ENCODE measurements around the gene DCC. TPM values are rescaled to one million over a fixed set of nuclear protein-coding genes. Genes with fewer than 3 reads are reported as not detected.

The DCC gene
- total and polyA plus RNA-seq, 7 experiments from 2014 or later: not detected

DNA sequence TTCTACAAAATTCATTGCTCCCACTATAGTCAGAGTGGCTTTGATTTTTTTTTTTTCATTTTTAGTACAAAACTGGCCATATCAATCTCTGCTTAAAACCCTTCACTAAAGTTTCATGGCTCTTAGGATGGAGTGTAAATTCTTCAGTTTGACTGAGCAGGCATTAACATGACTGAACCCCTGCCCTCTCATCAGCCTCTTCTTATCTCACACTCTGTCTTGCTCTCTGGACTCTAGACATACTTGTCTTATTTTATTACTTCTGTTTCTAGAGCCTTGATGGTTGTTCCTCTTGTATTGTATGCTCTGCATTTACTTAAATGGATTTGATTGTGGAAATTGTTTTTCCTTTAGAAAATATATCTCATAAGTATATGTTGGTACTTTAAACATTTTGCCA is 272.4 kb downstream of the DCC start:
- no peak overlapping the region for H3K27ac ChIP-seq (ENCODE audit: low read depth, low read length)
- intact Hi-C loops (cut with micrococcal nuclease): no loop called here
- H3K36me3 ChIP-seq (ENCODE audit: control insufficient read depth in 2 of 3, insufficient read depth in 3 of 3, low read length in 3 of 3): no peaks in the 10 kb centered on the region
- ChIA-PET POLR2A (no interaction called here), CTCF (no interaction called here)
- Mint-ChIP-seq H3K36me3 (no peaks in the 10 kb centered on the region), H3K4me1 (no peaks in the 10 kb centered on the region), H3K27me3 (no peaks in the 10 kb centered on the region), H3K27ac (no peak overlapping the region), H3K4me3 (no peak overlapping the region), H3K9me3 (peaks cover 0 to 8% (median 0%) of the 10 kb centered on the region in 11 donors)
- DNase-seq (no peak), ATAC-seq (no peak)
- no peaks in the 10 kb centered on the region for H3K9me3 ChIP-seq (ENCODE audit: control insufficient read depth in 2 of 3, low read length in 3 of 3)
- H3K27me3 ChIP-seq (ENCODE audit: control insufficient read depth in 2 of 2, insufficient read depth in 2 of 2, low read length in 2 of 2): no peaks in the 10 kb centered on the region
- H3K4me1 ChIP-seq (ENCODE audit: control insufficient read depth in 2 of 2, insufficient read depth in 2 of 2, low read length in 2 of 2): no peaks in the 10 kb centered on the region
- no peak overlapping the region for H3K4me3 ChIP-seq (ENCODE audit: low read length)

- Histone ChIP-seq H3K27me3 (ENCODE audit: control insufficient read depth in 2 of 2, insufficient read depth in 2 of 2, low read length in 2 of 2) (no peaks in the 10 kb centered on the region), H3K9me3 (ENCODE audit: control insufficient read depth in 2 of 3, low read length in 3 of 3) (no peaks in the 10 kb centered on the region), H3K4me3 (ENCODE audit: low read length) (no peak overlapping the region), H3K36me3 (ENCODE audit: control insufficient read depth in 2 of 3, insufficient read depth in 3 of 3, low read length in 3 of 3) (no peaks in the 10 kb centered on the region), H3K27ac (ENCODE audit: low read depth, low read length) (no peak overlapping the region), H3K4me1 (ENCODE audit: control insufficient read depth in 2 of 2, insufficient read depth in 2 of 2, low read length in 2 of 2) (no peaks in the 10 kb centered on the region)
- Mint-ChIP-seq H3K27ac (no peak overlapping the region), H3K4me3 (no peak overlapping the region), H3K9me3 (peaks cover 0 to 5% (median 0%) of the 10 kb centered on the region in 11 donors), H3K27me3 (no peaks in the 10 kb centered on the region), H3K36me3 (no peaks in the 10 kb centered on the region), H3K4me1 (no peaks in the 10 kb centered on the region)
- ATAC-seq: no peak
- POLR2A ChIA-PET: no interaction called here
- no peak for DNase-seq
- CTCF ChIA-PET: no interaction called here
- intact Hi-C loops (cut with micrococcal nuclease): no loop called here
These were observed 275.3 kb downstream of the DCC start for GRCh38 chr18:52615321-52615720.

DNA sequence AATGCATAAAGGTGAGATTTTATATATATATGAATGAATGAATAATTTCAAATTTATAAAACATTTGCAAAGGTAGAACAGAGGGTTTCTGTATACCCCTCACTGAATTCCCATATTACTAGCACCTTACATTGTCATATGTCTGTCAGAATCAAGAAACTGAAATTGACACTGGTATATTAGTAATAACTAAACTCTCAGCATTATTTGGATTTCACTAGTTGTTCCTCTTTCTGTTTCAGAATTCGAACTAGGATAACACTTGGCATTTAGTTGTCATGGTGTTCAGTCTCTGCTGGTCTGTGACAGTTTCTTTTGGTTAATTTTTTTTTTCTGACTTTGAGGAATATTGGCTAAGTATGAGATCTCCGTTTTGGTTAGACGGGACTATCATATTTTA is 275.9 kb downstream of the DCC start:
- CTCF ChIA-PET: no interaction called here
- Mint-ChIP-seq H3K9me3 (peaks cover 0 to 5% (median 0%) of the 10 kb centered on the region in 11 donors), H3K36me3 (no peaks in the 10 kb centered on the region), H3K27me3 (no peaks in the 10 kb centered on the region), H3K27ac (no peak overlapping the region), H3K4me3 (no peak overlapping the region), H3K4me1 (no peaks in the 10 kb centered on the region)
- no peak for ATAC-seq
- Histone ChIP-seq H3K4me1 (ENCODE audit: control insufficient read depth in 2 of 2, insufficient read depth in 2 of 2, low read length in 2 of 2) (no peaks in the 10 kb centered on the region), H3K9me3 (ENCODE audit: control insufficient read depth in 2 of 3, low read length in 3 of 3) (no peaks in the 10 kb centered on the region), H3K36me3 (ENCODE audit: control insufficient read depth in 2 of 3, insufficient read depth in 3 of 3, low read length in 3 of 3) (no peaks in the 10 kb centered on the region), H3K27ac (ENCODE audit: low read depth, low read length) (no peak overlapping the region), H3K27me3 (ENCODE audit: control insufficient read depth in 2 of 2, insufficient read depth in 2 of 2, low read length in 2 of 2) (no peaks in the 10 kb centered on the region), H3K4me3 (ENCODE audit: low read length) (no peak overlapping the region)
- intact Hi-C loops (cut with micrococcal nuclease): no loop called here
- DNase-seq: no peak
- POLR2A ChIA-PET: no interaction called here

DNA sequence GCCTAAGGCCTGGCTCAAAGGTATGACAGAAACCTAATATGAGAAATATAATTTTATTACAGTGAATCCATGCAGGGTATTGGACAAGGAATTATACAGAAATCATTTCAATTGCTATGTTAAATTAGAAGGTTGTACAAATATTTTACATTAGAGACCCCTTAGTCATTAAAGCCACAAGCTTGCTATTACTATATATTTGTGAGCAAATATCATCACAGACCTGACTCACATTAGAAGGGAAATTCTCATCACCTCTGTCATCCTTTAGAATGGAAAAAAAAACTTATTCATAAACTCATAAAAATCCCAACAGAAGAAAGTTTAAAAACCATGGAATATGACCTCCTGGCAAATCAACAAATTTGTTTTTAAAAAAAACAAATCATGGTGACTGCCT is 277.9 kb downstream of the DCC start:
- Histone ChIP-seq H3K36me3 (ENCODE audit: control insufficient read depth in 2 of 3, insufficient read depth in 3 of 3, low read length in 3 of 3) (no peaks in the 10 kb centered on the region), H3K4me1 (ENCODE audit: control insufficient read depth in 2 of 2, insufficient read depth in 2 of 2, low read length in 2 of 2) (no peaks in the 10 kb centered on the region), H3K9me3 (ENCODE audit: control insufficient read depth in 2 of 3, low read length in 3 of 3) (no peaks in the 10 kb centered on the region), H3K27ac (ENCODE audit: low read depth, low read length) (no peak overlapping the region), H3K4me3 (ENCODE audit: low read length) (no peak overlapping the region), H3K27me3 (ENCODE audit: control insufficient read depth in 2 of 2, insufficient read depth in 2 of 2, low read length in 2 of 2) (no peaks in the 10 kb centered on the region)
- no peak overlapping the region for H3K4me3 Mint-ChIP-seq
- POLR2A ChIA-PET: no interaction called here
- no peaks in the 10 kb centered on the region for H3K36me3 Mint-ChIP-seq
- CTCF ChIA-PET: no interaction called here
- ATAC-seq: no peak
- H3K4me1 Mint-ChIP-seq: no peaks in the 10 kb centered on the region
- intact Hi-C loops (cut with micrococcal nuclease): no loop called here
- no peak overlapping the region for H3K27ac Mint-ChIP-seq
- H3K9me3 Mint-ChIP-seq: peaks cover 0 to 5% (median 0%) of the 10 kb centered on the region in 11 donors
- no peaks in the 10 kb centered on the region for H3K27me3 Mint-ChIP-seq
- DNase-seq: no peak

GRCh38 chr18:52620926-52621439 is 281.0 kb downstream of the DCC start:
- Mint-ChIP-seq H3K9me3 (peaks cover 0 to 5% (median 0%) of the 10 kb centered on the region in 11 donors), H3K27me3 (no peaks in the 10 kb centered on the region), H3K4me1 (no peaks in the 10 kb centered on the region), H3K36me3 (no peaks in the 10 kb centered on the region), H3K4me3 (no peak overlapping the region), H3K27ac (no peak overlapping the region)
- CTCF ChIA-PET: no interaction called here
- Histone ChIP-seq H3K4me3 (ENCODE audit: low read length) (no peak overlapping the region), H3K36me3 (ENCODE audit: control insufficient read depth in 2 of 3, insufficient read depth in 3 of 3, low read length in 3 of 3) (no peaks in the 10 kb centered on the region), H3K9me3 (ENCODE audit: control insufficient read depth in 2 of 3, low read length in 3 of 3) (no peaks in the 10 kb centered on the region), H3K27ac (ENCODE audit: low read depth, low read length) (no peak overlapping the region), H3K4me1 (ENCODE audit: control insufficient read depth in 2 of 2, insufficient read depth in 2 of 2, low read length in 2 of 2) (no peaks in the 10 kb centered on the region), H3K27me3 (ENCODE audit: control insufficient read depth in 2 of 2, insufficient read depth in 2 of 2, low read length in 2 of 2) (no peaks in the 10 kb centered on the region)
- ATAC-seq: no peak
- POLR2A ChIA-PET: no interaction called here
- intact Hi-C loops (cut with micrococcal nuclease): loop anchor here in 1 of 2 donors (10.0 kb wide), 1 partner anchor 64 kb away; no protein-coding TSS in a partner anchor
- DNase-seq: no peak

GRCh38 chr18:52624702-52625101 is 284.7 kb downstream of the DCC start:
- POLR2A ChIA-PET: no interaction called here
- Mint-ChIP-seq H3K36me3 (no peaks in the 10 kb centered on the region), H3K9me3 (peaks cover 0 to 3% (median 0%) of the 10 kb centered on the region in 11 donors), H3K4me1 (no peaks in the 10 kb centered on the region), H3K27ac (no peak overlapping the region), H3K27me3 (no peaks in the 10 kb centered on the region), H3K4me3 (no peak overlapping the region)
- no peaks in the 10 kb centered on the region for H3K9me3 ChIP-seq (ENCODE audit: control insufficient read depth in 2 of 3, low read length in 3 of 3)
- no peak overlapping the region for H3K4me3 ChIP-seq (ENCODE audit: low read length)
- DNase-seq: no peak
- ATAC-seq: no peak
- no peaks in the 10 kb centered on the region for H3K36me3 ChIP-seq (ENCODE audit: control insufficient read depth in 2 of 3, insufficient read depth in 3 of 3, low read length in 3 of 3)
- H3K4me1 ChIP-seq (ENCODE audit: control insufficient read depth in 2 of 2, insufficient read depth in 2 of 2, low read length in 2 of 2): no peaks in the 10 kb centered on the region
- intact Hi-C loops (cut with micrococcal nuclease): loop anchor here in 1 of 2 donors (10.0 kb wide), 1 partner anchor 60 kb away; no protein-coding TSS in a partner anchor
- CTCF ChIA-PET: interaction anchor here (0.7 kb wide), 1 partner anchor 31 kb away, joined by 3 read pairs; no protein-coding TSS in a partner anchor
- no peak overlapping the region for H3K27ac ChIP-seq (ENCODE audit: low read depth, low read length)
- H3K27me3 ChIP-seq (ENCODE audit: control insufficient read depth in 2 of 2, insufficient read depth in 2 of 2, low read length in 2 of 2): no peaks in the 10 kb centered on the region

DNA sequence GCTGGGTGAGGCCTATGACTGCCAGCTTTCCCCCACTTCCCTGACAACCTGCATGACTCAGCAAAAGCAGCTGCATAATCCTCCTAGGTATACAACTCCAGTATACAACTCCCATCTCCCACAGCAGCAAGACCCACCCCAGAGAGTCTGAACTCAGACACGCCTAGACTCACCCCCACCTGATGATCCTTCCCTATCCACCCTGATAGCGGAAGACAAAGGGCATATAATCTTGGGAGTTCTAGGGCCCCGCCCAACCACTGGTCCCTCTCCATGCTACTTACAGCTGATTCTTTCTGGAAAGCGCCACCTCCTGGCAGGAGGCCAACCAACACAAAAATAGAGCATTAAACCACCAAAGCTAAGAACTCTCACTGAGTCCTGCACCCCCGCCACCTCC is 296.5 kb downstream of the DCC start:
- no peak for ATAC-seq
- H3K36me3 ChIP-seq (ENCODE audit: control insufficient read depth in 2 of 3, insufficient read depth in 3 of 3, low read length in 3 of 3): no peaks in the 10 kb centered on the region
- H3K27me3 ChIP-seq (ENCODE audit: control insufficient read depth in 2 of 2, insufficient read depth in 2 of 2, low read length in 2 of 2): no peaks in the 10 kb centered on the region
- H3K4me1 ChIP-seq (ENCODE audit: control insufficient read depth in 2 of 2, insufficient read depth in 2 of 2, low read length in 2 of 2): no peaks in the 10 kb centered on the region
- ChIA-PET POLR2A (no interaction called here), CTCF (no interaction called here)
- intact Hi-C loops (cut with micrococcal nuclease): no loop called here
- no peak overlapping the region for H3K4me3 ChIP-seq (ENCODE audit: low read length)
- H3K9me3 Mint-ChIP-seq: peaks cover 0 to 24% (median 6%) of the 10 kb centered on the region in 11 donors
- H3K9me3 ChIP-seq (ENCODE audit: control insufficient read depth in 2 of 3, low read length in 3 of 3): no peaks in the 10 kb centered on the region
- peaks cover 0 to 4% (median 0%) of the 10 kb centered on the region in 5 donors for H3K27me3 Mint-ChIP-seq
- no peak overlapping the region for H3K27ac ChIP-seq (ENCODE audit: low read depth, low read length)
- no peak overlapping the region for H3K4me3 Mint-ChIP-seq
- H3K27ac Mint-ChIP-seq: no peak overlapping the region
- DNase-seq: no peak
- no peaks in the 10 kb centered on the region for H3K4me1 Mint-ChIP-seq
- no peaks in the 10 kb centered on the region for H3K36me3 Mint-ChIP-seq

Measured in naive thymus-derived CD4-positive, alpha-beta T cell (primary cell).